LNCAP (cell line): Measurements from ENCODE around the gene GALNT10.
A peak's percentile ranks its signal among the peaks of the same experiment; 100 is the strongest.

Source experiments
- TF ChIP-seq, protein P1 (sequence below): fragments of 450-650 bp; IDR thresholded peaks from 2 replicates; pipeline ENCODE4 v1.5.1; 2017; ENCODE audit warnings: mild to moderate bottlenecking

GALNT10 gene

DNA sequence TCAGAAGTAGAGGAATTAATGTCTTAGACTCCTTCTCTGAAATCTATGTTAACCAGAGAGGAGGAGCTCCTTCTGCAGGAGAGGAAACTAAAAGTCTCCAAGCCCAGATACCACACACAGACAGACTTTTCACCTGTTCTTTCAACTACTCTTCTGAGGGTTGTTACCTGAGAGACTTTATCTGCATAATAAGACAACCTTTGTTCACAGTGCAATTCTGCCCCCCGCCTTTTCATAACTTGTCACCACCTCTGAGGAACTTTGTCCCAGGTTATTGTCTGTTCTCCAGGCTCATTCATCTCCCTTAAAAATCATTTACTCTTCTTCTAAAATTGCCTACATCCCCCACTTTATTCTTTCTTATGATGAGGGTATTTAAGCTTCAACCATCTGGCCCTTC is 9.4 kb upstream of the GALNT10 start:
- TF ChIP-seq, protein P1, sequence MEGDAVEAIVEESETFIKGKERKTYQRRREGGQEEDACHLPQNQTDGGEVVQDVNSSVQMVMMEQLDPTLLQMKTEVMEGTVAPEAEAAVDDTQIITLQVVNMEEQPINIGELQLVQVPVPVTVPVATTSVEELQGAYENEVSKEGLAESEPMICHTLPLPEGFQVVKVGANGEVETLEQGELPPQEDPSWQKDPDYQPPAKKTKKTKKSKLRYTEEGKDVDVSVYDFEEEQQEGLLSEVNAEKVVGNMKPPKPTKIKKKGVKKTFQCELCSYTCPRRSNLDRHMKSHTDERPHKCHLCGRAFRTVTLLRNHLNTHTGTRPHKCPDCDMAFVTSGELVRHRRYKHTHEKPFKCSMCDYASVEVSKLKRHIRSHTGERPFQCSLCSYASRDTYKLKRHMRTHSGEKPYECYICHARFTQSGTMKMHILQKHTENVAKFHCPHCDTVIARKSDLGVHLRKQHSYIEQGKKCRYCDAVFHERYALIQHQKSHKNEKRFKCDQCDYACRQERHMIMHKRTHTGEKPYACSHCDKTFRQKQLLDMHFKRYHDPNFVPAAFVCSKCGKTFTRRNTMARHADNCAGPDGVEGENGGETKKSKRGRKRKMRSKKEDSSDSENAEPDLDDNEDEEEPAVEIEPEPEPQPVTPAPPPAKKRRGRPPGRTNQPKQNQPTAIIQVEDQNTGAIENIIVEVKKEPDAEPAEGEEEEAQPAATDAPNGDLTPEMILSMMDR = no peak

- TF ChIP-seq, protein P1 = no peak
These were observed 1.2 kb upstream of the GALNT10 start for GRCh38 chr5:154189256-154189818.

DNA sequence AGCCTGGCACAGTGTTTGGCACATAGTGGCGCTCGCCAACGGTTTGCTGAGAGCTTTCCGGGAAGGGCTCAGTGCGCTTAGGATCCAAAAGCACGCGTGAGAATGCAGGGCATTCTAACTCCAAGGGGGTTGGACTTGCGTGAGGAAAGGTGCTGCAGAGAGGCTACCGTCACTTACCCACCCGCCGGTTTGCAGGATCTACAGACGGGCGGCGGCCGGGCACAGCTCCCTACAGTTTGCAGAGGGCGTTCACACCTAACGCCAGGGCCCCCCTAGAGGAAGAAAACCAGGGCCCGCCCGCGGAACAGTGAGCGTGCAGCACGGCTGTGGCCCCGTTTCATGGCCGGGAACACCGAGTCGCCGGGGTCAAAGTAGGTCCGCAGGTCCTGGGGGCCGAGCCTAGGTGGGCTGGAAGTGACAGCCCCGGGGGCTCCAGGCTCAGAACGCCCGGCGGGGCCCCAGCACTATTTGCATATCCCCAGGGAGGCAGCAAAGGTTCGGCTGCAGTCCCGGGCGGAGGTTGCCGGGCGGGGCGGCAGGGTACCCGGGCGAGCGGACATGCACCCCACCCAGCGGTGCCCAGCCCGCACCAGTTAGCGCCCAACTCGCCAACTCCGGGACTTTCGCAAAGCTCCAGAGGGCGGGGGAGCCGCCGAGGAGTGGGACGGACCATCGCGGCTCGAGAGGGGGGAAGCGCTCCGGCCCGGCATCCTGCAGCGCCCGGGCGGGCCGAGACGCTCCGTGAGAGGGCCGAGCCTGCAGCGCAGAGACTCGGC is 526 bp upstream of the GALNT10 start:
- TF ChIP-seq, protein P1 = peak; percentile 41; the same call in 1 of the 2 replicates

DNA sequence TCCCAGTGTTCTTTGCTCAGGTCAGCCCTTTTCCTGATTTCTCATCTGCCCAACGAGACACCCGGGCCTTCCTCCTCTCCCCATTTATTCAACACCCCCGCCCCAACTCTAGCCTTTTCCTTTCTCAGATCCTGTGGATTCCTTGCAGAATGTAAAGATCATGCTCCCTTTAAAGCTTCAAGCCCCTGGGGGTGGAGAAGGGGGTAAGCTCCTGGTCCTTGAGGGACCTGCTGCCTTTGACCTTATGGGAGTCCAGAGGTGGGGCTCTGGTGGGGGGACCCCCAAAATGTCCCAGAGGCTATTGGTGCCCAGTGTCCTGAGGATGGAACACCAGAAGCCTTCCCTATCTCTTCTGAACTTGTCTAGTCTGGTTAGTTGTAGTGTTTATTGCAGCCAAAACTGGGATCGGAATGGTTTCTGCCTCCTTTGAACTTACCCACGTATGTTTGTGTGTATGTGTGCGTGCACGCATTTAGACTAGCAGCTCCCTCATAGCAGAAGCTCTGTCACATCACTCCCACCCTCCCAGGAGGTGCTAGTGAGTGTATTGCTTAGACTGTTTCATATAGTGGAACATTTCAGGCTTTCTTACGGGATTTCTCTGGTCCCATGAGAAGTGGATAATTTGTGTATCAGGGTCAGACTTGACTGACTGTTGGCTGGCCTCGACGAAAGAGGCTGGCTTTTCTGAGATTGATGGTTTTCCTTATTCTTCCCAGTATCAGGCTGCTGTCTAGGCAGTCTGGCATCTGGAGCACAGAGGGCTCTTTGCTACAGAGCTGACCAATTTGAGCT is 1.1 kb downstream of the GALNT10 start:
- TF ChIP-seq, protein P1 = no peak

GRCh38 chr5:154193283-154193682 is 2.8 kb downstream of the GALNT10 start:
- TF ChIP-seq, protein P1 = no peak

GRCh38 chr5:154193701-154194121 is 3.2 kb downstream of the GALNT10 start:
- TF ChIP-seq, protein P1 = no peak
